ENCODE results near the gene AMZ1. TPM values are rescaled to one million over a fixed set of nuclear protein-coding genes. Genes with fewer than 3 reads are reported as not detected.

Gene AMZ1
- total RNA-seq, 1 donor from 2014 or later: not detected

GRCh38 chr7:2661096-2661449 lies 26.9 kb upstream of the AMZ1 start:
- no peaks in the 10 kb centered on the region for H3K79me2 ChIP-seq (ENCODE audit: low read depth)
- peaks cover 6% of the 10 kb centered on the region for H3K36me3 Mint-ChIP-seq
- no peaks in the 10 kb centered on the region for H3K27me3 ChIP-seq
- no peak overlapping the region for H3K27ac Mint-ChIP-seq
- H3K4me3 ChIP-seq: no peak overlapping the region
- no peak overlapping the region for H3K4me2 ChIP-seq
- H3K27me3 Mint-ChIP-seq (ENCODE audit: insufficient read depth, low read depth): peaks cover 8% of the 10 kb centered on the region
- H3K36me3 ChIP-seq: no peaks in the 10 kb centered on the region
- no peaks in the 10 kb centered on the region for H3K9me3 Mint-ChIP-seq
- H3K27ac ChIP-seq: no peak overlapping the region
- TF ChIP-seq CTCF (IDR thresholded peaks at IDR 0.05) (no peak), EZH2phosphoT487 (IDR thresholded peaks at IDR 0.05) (no peak), EZH2 (IDR thresholded peaks at IDR 0.05) (no peak)
- no peak overlapping the region for H3K9ac ChIP-seq
- no peaks in the 10 kb centered on the region for H3K9me3 ChIP-seq (ENCODE audit: low read depth)
- H2AFZ ChIP-seq (replicated peaks): no peak overlapping the region
- H4K20me1 ChIP-seq (ENCODE audit: low read depth): no peaks in the 10 kb centered on the region
- no peaks in the 10 kb centered on the region for H3F3A ChIP-seq (ENCODE audit: low read depth)
- H3K4me1 Mint-ChIP-seq: no peaks in the 10 kb centered on the region
- no peak overlapping the region for H3K4me3 Mint-ChIP-seq
- DNase-seq (ENCODE audit: low spot score): no peak
- H3K4me1 ChIP-seq: no peaks in the 10 kb centered on the region

- H3K36me3 Mint-ChIP-seq: peaks cover 6% of the 10 kb centered on the region
- no peak overlapping the region for H3K27ac ChIP-seq
- no peak overlapping the region for H2AFZ ChIP-seq (replicated peaks)
- H3K4me1 ChIP-seq: no peaks in the 10 kb centered on the region
- TF ChIP-seq CTCF (IDR thresholded peaks at IDR 0.05) (peak; percentile 32), EZH2 (IDR thresholded peaks at IDR 0.05) (no peak), EZH2phosphoT487 (IDR thresholded peaks at IDR 0.05) (no peak)
- no peak overlapping the region for H3K4me3 Mint-ChIP-seq
- no peak overlapping the region for H3K4me2 ChIP-seq
- no peaks in the 10 kb centered on the region for H3F3A ChIP-seq (ENCODE audit: low read depth)
- no peak overlapping the region for H3K9ac ChIP-seq
- no peaks in the 10 kb centered on the region for H3K4me1 Mint-ChIP-seq
- no peaks in the 10 kb centered on the region for H3K79me2 ChIP-seq (ENCODE audit: low read depth)
- H3K36me3 ChIP-seq: no peaks in the 10 kb centered on the region
- no peaks in the 10 kb centered on the region for H3K9me3 Mint-ChIP-seq
- peaks cover 11% of the 10 kb centered on the region for H3K27me3 Mint-ChIP-seq (ENCODE audit: insufficient read depth, low read depth)
- H3K4me3 ChIP-seq: no peak overlapping the region
- H3K9me3 ChIP-seq (ENCODE audit: low read depth): no peaks in the 10 kb centered on the region
- H4K20me1 ChIP-seq (ENCODE audit: low read depth): no peaks in the 10 kb centered on the region
- DNase-seq (ENCODE audit: low spot score): no peak
- no peak overlapping the region for H3K27ac Mint-ChIP-seq
- H3K27me3 ChIP-seq: no peaks in the 10 kb centered on the region
Observed at GRCh38 chr7:2661602-2662272, 26.3 kb upstream of the AMZ1 start.

GRCh38 chr7:2662273-2663120 lies 25.5 kb upstream of the AMZ1 start:
- Histone ChIP-seq H4K20me1 (ENCODE audit: low read depth) (no peaks in the 10 kb centered on the region), H3K9ac (no peak overlapping the region), H3K4me1 (no peaks in the 10 kb centered on the region), H3K4me3 (no peak overlapping the region), H3F3A (ENCODE audit: low read depth) (no peaks in the 10 kb centered on the region), H3K27ac (peak overlapping the region; percentile 29), H3K4me2 (no peak overlapping the region), H3K79me2 (ENCODE audit: low read depth) (no peaks in the 10 kb centered on the region), H3K36me3 (no peaks in the 10 kb centered on the region), H3K27me3 (no peaks in the 10 kb centered on the region), H3K9me3 (ENCODE audit: low read depth) (no peaks in the 10 kb centered on the region), H2AFZ (replicated peaks) (no peak overlapping the region)
- TF ChIP-seq CTCF (IDR thresholded peaks at IDR 0.05): no peak
- TF ChIP-seq EZH2 (IDR thresholded peaks at IDR 0.05): no peak
- TF ChIP-seq EZH2phosphoT487 (IDR thresholded peaks at IDR 0.05): no peak
- Mint-ChIP-seq H3K4me1 (no peaks in the 10 kb centered on the region), H3K27ac (no peak overlapping the region), H3K4me3 (no peak overlapping the region), H3K27me3 (ENCODE audit: insufficient read depth, low read depth) (peaks cover 14% of the 10 kb centered on the region), H3K36me3 (peaks cover 2% of the 10 kb centered on the region), H3K9me3 (no peaks in the 10 kb centered on the region)
- DNase-seq (ENCODE audit: low spot score): no peak

All from neural progenitor cell (in vitro differentiated cells).